Suprapubic skin (tissue), 4 donors: ENCODE measurements around the gene NTM.

Source experiments
- EP300 ChIP-seq: sonication (generic); formaldehyde crosslinking; IDR thresholded peaks from one replicate; pipeline ENCODE4 v1.6.1; 2017; ENCODE audit warnings: antibody characterized with exemption
- POLR2A ChIP-seq, 2 donors: fragments of 450-650 bp; IDR thresholded peaks; one replicate each; pipeline ENCODE4 v1.6.1; 2017; ENCODE audit warnings: antibody characterized with exemption in 2 of 2, mild to moderate bottlenecking in 2 of 2, moderate library complexity in 2 of 2
- POLR2AphosphoS5 ChIP-seq, 3 donors: sonication (generic); formaldehyde crosslinking; IDR thresholded peaks; one replicate each; pipeline ENCODE4 v1.6.1; 2017; ENCODE audit warnings: antibody characterized with exemption in 3 of 3
- TF ChIP-seq, protein P1 (sequence below), 2 donors: fragments of 200-600 bp in 1 of 2; fragments of 450-650 bp in 1 of 2; sonication (generic) in 1 of 2; IDR thresholded peaks; one replicate each; pipeline ENCODE4 v1.5.1; 2016 to 2019; ENCODE audit warnings: antibody characterized with exemption in 2 of 2, mild to moderate bottlenecking in 1 of 2, moderate library complexity in 1 of 2

DNA sequence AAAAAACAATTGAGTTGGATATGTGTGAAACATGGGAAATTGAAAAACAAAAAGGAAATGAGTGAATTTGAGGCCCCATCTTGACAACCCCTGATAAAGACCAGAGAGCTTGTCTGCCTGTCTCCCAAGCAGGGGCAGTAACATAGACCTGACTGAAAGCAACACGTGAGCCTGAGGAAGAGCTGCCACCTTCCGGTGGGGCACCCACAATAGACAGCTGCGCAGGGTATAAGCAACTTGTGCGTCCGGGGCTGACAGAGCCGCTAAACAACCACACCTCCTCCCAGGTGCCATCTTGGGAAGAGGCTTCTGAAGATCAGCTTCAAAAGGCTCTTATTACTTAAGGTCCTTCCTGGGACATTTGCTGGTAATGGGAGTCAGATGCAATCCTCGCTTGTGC lies 166.8 kb downstream of the NTM start:
- TF ChIP-seq POLR2AphosphoS5 (IDR thresholded peaks at IDR 0.05) = no peak
- no peak for TF ChIP-seq POLR2A (IDR thresholded peaks at IDR 0.05)
- TF ChIP-seq, protein P1, sequence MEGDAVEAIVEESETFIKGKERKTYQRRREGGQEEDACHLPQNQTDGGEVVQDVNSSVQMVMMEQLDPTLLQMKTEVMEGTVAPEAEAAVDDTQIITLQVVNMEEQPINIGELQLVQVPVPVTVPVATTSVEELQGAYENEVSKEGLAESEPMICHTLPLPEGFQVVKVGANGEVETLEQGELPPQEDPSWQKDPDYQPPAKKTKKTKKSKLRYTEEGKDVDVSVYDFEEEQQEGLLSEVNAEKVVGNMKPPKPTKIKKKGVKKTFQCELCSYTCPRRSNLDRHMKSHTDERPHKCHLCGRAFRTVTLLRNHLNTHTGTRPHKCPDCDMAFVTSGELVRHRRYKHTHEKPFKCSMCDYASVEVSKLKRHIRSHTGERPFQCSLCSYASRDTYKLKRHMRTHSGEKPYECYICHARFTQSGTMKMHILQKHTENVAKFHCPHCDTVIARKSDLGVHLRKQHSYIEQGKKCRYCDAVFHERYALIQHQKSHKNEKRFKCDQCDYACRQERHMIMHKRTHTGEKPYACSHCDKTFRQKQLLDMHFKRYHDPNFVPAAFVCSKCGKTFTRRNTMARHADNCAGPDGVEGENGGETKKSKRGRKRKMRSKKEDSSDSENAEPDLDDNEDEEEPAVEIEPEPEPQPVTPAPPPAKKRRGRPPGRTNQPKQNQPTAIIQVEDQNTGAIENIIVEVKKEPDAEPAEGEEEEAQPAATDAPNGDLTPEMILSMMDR (IDR thresholded peaks at IDR 0.05) = no peak
- no peak for TF ChIP-seq EP300
